A549 (cell line): ENCODE measurements around the gene ZFYVE9.

Experiments used
- BCL3 ChIP-seq: fragments of >200 bp; sonication (Bioruptor Twin); formaldehyde crosslinking; IDR thresholded peaks from 3 replicates; pipeline ENCODE4 v1.6.1; 2016
- BHLHE40 ChIP-seq: IDR thresholded peaks from 2 replicates; pipeline ENCODE4 v1.6.1; 2012; ENCODE audit warnings: low read depth, low read length, inconsistent platforms
- CHD2 ChIP-seq: fragments of 150-350 bp; IDR thresholded peaks from 2 replicates; pipeline ENCODE4 v1.6.1; 2014; ENCODE audit warnings: low read length; ENCODE audit not compliant: partially characterized antibody
- HMGXB4 ChIP-seq: fragments of 250-450 bp; sonication (Bioruptor Pico); IDR thresholded peaks from 2 replicates; pipeline ENCODE4 v1.5.0; 2021; ENCODE audit warnings: mild to moderate bottlenecking, moderate library complexity, borderline replicate concordance
- KDM1A ChIP-seq: fragments of 200-600 bp; sonication (generic); IDR thresholded peaks from 2 replicates; pipeline ENCODE4 v1.6.1; 2016; ENCODE audit warnings: low read depth, mild to moderate bottlenecking
- MYC ChIP-seq: IDR thresholded peaks from 2 replicates; pipeline ENCODE4 v1.6.1; 2012; ENCODE audit warnings: mild to moderate bottlenecking, inconsistent platforms, low read length, improper control_type of control experiment, borderline replicate concordance
- PBX3 ChIP-seq: IDR thresholded peaks from 2 replicates; pipeline ENCODE4 v1.6.1; 2012
- POLR2A ChIP-seq: IDR thresholded peaks from 2 replicates; pipeline ENCODE4 v1.6.1; 2012; ENCODE audit warnings: mild to moderate bottlenecking, low read length
- ZC3H11A ChIP-seq: fragments of 450-650 bp; IDR thresholded peaks from 2 replicates; pipeline ENCODE4 v1.6.1; 2014; ENCODE audit warnings: antibody characterized with exemption, mild to moderate bottlenecking
- TF ChIP-seq, protein P1 (sequence below): fragments of >200 bp; sonication (Bioruptor Twin); formaldehyde crosslinking; IDR thresholded peaks from 3 replicates; pipeline ENCODE4 v1.5.1; 2016
- TF ChIP-seq, protein P2 (sequence below): fragments of 150-350 bp; IDR thresholded peaks from 2 replicates; pipeline ENCODE4 v1.6.1; 2014; ENCODE audit warnings: low read depth, mild to moderate bottlenecking, low read length

- TF ChIP-seq KDM1A: no peak
- TF ChIP-seq, protein P1, sequence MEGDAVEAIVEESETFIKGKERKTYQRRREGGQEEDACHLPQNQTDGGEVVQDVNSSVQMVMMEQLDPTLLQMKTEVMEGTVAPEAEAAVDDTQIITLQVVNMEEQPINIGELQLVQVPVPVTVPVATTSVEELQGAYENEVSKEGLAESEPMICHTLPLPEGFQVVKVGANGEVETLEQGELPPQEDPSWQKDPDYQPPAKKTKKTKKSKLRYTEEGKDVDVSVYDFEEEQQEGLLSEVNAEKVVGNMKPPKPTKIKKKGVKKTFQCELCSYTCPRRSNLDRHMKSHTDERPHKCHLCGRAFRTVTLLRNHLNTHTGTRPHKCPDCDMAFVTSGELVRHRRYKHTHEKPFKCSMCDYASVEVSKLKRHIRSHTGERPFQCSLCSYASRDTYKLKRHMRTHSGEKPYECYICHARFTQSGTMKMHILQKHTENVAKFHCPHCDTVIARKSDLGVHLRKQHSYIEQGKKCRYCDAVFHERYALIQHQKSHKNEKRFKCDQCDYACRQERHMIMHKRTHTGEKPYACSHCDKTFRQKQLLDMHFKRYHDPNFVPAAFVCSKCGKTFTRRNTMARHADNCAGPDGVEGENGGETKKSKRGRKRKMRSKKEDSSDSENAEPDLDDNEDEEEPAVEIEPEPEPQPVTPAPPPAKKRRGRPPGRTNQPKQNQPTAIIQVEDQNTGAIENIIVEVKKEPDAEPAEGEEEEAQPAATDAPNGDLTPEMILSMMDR: no peak
- TF ChIP-seq BHLHE40: no peak
- TF ChIP-seq BCL3: no peak
- TF ChIP-seq ZC3H11A: no peak
- no peak for TF ChIP-seq PBX3
- TF ChIP-seq MYC: no peak
- no peak for TF ChIP-seq HMGXB4 (CRISPR knock-in tag)
- TF ChIP-seq POLR2A: no peak
- TF ChIP-seq, protein P2, sequence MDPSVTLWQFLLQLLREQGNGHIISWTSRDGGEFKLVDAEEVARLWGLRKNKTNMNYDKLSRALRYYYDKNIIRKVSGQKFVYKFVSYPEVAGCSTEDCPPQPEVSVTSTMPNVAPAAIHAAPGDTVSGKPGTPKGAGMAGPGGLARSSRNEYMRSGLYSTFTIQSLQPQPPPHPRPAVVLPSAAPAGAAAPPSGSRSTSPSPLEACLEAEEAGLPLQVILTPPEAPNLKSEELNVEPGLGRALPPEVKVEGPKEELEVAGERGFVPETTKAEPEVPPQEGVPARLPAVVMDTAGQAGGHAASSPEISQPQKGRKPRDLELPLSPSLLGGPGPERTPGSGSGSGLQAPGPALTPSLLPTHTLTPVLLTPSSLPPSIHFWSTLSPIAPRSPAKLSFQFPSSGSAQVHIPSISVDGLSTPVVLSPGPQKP: no peak
- no peak for TF ChIP-seq CHD2
Observed at GRCh38 chr1:52210044-52210443, 68.2 kb downstream of the ZFYVE9 start.
